HG03064 (cell line): ENCODE measurements around the gene VEGFA.

Experiments used
- ATAC-seq: cut with Tn5 transposase; IDR thresholded peaks from one replicate; pipeline ENCODE4 v1.9.1; 2021; ENCODE audit warnings: low read depth; ENCODE audit not compliant: unreplicated experiment

VEGFA gene

DNA sequence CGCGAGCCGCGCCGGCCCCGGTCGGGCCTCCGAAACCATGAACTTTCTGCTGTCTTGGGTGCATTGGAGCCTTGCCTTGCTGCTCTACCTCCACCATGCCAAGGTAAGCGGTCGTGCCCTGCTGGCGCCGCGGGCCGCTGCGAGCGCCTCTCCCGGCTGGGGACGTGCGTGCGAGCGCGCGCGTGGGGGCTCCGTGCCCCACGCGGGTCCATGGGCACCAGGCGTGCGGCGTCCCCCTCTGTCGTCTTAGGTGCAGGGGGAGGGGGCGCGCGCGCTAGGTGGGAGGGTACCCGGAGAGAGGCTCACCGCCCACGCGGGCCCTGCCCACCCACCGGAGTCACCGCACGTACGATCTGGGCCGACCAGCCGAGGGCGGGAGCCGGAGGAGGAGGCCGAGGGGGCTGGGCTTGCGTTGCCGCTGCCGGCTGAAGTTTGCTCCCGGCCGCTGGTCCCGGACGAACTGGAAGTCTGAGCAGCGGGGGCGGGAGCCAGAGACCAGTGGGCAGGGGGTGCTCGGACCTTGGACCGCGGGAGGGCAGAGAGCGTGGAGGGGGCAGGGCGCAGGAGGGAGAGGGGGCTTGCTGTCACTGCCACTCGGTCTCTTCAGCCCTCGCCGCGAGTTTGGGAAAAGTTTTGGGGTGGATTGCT is 1.3 kb downstream of the VEGFA start:
- ATAC-seq = no peak

- ATAC-seq = no peak
These were observed 2.1 kb downstream of the VEGFA start for GRCh38 chr6:43771858-43772680.

GRCh38 chr6:43772681-43773049 is 2.7 kb downstream of the VEGFA start:
- ATAC-seq = no peak

- ATAC-seq = no peak
These were observed 3.3 kb downstream of the VEGFA start for GRCh38 chr6:43773050-43773979.

- ATAC-seq = no peak
These were observed 4.2 kb downstream of the VEGFA start for GRCh38 chr6:43773980-43774775.

DNA sequence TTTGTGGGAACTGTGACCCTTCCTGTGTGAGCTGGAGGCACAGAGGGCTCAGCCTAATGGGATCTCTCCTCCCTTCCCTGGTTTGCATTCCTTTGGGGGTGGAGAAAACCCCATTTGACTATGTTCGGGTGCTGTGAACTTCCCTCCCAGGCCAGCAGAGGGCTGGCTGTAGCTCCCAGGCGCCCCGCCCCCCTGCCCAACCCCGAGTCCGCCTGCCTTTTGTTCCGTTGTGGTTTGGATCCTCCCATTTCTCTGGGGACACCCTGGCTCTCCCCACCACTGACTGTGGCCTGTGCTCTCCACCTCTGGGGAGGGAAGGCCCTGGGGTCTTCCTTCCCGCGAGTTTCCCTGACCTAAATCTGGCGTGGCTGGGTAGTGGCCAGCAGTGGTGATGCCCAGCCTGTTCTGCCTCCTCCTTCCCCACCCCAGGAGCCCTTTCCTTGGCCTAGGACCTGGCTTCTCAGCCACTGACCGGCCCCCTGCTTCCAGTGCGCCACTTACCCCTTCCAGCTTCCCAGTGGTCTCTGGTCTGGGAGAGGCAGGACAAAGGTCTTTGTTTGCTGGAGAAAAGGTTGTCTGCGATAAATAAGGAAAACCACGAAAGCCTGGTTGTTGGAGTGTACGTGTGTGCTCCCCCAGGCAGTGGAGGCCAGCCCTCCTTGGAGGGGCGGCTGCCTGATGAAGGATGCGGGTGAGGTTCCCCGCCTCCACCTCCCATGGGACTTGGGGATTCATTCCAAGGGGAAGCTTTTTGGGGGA is 4.9 kb downstream of the VEGFA start:
- no peak for ATAC-seq

DNA sequence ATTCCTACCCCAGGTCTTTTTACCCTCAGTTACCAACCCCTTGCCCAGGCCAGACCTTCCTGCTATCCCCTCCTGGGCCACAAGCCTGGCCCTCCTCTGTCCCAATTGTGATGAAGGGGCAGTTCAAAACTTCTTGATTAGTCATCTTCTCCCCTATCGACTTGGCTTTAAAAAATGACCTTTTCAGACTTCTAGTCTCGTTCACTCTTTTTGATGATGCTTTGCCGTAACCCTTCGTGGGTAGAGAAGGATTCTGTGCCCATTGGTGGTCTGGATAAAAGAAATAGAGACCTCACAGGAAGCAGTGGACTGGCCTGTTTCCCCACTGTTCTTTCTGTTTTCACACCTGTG is 5.5 kb downstream of the VEGFA start:
- no peak for ATAC-seq

DNA sequence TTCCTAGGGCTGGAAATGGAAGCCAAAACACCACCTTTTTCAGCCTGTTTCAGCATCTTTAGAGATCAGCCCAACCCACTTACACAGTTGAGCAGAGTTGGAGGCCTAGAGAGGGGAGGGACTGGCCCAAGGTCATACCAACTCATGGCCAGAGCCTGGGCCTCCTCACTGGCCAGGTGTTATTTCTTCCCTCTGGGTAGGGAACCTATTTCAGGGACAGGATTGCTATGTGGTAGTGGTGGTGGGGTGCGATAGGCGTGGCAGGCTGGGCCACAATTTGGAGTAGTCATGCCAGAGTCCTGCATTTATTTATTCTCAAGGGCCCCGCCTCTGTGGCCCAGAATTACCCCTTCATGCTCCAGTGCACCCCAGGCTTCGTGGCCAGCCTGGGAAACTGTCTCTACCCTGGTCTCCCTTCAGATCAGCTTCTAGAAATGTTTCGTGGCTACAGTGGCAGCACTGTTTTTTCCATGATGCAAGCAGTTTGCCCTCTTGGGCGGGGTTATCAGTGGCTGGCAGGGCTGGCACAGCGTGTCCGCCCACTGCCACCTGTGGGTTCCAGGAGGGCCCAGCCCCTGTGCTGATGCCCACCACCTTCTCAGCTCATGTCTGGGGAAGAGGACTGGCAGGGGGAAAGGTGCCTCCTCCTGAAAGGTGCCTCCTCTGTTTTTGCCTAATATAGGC is 6.2 kb downstream of the VEGFA start:
- ATAC-seq = no peak

DNA sequence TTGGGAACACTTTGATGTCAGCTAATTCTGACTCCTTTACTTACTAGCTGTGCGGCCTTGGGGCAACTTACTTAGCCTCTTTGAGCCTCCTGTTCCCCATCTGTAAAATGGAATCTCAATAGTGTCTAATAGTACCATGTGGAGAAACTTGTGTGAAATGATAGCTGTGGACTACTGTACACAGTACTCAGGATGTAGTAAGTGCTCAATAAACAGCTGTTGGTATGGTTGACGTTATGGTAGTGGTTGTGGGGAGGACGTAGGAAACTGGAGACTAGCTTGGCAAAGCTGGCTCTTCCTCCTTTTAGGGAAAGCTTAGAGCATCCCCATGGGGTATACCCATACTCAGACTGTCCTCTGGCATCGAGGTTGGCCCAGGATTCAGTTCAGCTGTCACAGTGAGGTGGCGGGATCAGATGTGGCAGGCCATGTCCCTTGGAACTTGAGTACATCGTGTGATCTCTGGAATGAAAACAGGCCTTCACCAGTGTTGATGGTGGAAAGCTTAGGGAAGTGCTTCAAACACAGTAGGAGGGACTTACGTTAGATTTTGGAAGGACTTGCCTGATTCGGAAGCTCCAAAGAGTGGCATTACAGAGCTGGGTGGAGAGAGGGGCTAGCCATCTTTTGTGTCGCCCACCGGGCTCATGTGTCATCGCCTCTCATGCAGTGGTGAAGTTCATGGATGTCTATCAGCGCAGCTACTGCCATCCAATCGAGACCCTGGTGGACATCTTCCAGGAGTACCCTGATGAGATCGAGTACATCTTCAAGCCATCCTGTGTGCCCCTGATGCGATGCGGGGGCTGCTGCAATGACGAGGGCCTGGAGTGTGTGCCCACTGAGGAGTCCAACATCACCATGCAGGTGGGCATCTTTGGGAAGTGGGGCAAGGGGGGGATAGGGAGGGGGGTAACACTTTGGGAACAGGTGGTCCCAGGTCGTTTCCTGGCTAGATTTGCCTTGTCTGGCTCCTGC is 7.1 kb downstream of the VEGFA start:
- ATAC-seq = no peak

GRCh38 chr6:43778131-43778855 is 8.3 kb downstream of the VEGFA start:
- ATAC-seq = no peak

- no peak for ATAC-seq
These were observed 9.2 kb downstream of the VEGFA start for GRCh38 chr6:43778976-43779851.

- no peak for ATAC-seq
These were observed 9.8 kb downstream of the VEGFA start for GRCh38 chr6:43779852-43780236.

DNA sequence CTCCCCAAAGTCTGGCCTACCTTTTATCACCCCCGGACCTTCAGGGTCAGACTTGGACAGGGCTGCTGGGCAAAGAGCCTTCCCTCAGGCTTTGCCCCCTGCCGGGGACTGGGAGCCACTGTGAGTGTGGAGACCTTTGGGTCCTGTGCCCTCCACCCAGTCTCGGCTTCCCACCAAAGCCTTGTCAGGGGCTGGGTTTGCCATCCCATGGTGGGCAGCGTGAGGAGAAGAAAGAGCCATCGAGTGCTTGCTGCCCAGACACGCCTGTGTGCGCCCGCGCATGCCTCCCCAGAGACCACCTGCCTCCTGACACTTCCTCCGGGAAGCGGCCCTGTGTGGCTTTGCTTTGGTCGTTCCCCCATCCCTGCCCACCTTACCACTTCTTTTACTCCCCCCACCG is 10.3 kb downstream of the VEGFA start:
- ATAC-seq = no peak

- ATAC-seq = no peak
These were observed 11.2 kb downstream of the VEGFA start for GRCh38 chr6:43780941-43781928.

DNA sequence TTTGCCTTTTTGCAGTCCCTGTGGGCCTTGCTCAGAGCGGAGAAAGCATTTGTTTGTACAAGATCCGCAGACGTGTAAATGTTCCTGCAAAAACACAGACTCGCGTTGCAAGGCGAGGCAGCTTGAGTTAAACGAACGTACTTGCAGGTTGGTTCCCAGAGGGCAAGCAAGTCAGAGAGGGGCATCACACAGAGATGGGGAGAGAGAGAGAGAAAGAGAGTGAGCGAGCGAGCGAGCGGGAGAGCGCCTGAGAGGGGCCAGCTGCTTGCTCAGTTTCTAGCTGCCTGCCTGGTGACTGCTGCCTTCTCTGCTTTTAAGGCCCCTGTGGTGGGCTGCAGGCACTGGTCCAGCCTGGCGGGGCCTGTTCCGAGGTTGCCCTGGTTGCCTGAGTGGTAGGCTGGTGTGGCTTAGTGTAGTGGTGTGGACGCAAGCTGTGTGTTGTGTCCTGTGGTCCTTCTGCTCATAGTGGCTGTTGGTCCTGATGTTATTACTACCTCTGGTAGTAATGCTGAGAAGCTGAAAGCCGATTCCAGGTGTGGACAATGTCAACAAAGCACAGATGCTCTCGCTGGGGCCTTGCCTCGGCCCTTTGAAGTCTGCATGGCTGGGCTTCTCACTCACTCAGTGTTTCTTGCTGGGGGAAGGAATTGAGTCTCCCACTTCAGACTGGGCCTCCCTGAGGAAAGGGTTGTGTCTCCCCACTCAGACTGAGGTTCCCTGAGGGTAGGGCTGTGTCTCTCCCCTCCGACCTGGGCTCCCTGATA is 12.1 kb downstream of the VEGFA start:
- no peak for ATAC-seq
